HG02885 (cell line): ENCODE results near the gene PARP12.

Source experiments
- ATAC-seq: cut with Tn5 transposase; IDR thresholded peaks from one replicate; pipeline ENCODE4 v1.9.1; 2021; ENCODE audit warnings: mild to moderate bottlenecking; ENCODE audit not compliant: unreplicated experiment, poor library complexity

The PARP12 gene

GRCh38 chr7:139993592-139993991, 69.2 kb downstream of the PARP12 start:
- ATAC-seq: no peak

GRCh38 chr7:139993169-139993568, 69.6 kb downstream of the PARP12 start:
- ATAC-seq: no peak

GRCh38 chr7:139992353-139993044, 70.3 kb downstream of the PARP12 start:
- no peak for ATAC-seq

- no peak for ATAC-seq
Measured at GRCh38 chr7:139991911-139992310, 70.8 kb downstream of the PARP12 start.

- ATAC-seq: no peak
Measured at GRCh38 chr7:139991269-139991666, 71.5 kb downstream of the PARP12 start.

DNA sequence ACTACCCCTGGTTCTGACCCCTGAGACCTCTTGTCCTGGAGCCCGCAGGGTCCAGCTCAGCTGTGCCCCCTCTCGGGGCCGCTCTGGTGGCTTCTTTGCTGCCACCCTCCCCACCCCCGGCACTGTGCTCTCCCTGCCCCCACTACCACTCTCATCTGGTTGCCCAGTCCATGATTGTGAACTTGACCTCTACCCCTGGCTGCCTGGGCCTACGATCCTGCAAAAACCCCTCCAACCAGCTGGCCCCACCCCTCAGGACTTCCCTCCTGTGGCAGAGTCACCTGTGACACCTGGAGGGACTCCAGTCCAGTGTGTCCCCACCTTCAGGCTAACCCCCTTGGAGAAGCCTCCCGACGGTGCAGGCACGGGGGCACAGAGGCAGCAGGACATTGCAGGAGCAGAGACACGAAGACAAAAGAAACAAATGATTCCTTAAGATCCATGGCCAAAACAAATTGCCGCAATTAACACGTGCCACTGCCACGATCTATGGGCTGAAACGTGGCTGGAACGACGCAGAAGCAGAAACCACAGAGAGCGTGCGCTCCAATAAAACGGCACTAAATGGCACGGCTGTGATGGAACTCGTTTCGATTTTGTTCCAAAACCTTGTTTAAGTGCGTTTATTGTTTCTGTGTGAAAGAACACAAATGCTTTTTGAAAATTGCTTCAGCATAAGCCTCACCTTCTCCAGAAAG, 72.0 kb downstream of the PARP12 start:
- no peak for ATAC-seq

GRCh38 chr7:139990142-139990535, 72.6 kb downstream of the PARP12 start:
- no peak for ATAC-seq

DNA sequence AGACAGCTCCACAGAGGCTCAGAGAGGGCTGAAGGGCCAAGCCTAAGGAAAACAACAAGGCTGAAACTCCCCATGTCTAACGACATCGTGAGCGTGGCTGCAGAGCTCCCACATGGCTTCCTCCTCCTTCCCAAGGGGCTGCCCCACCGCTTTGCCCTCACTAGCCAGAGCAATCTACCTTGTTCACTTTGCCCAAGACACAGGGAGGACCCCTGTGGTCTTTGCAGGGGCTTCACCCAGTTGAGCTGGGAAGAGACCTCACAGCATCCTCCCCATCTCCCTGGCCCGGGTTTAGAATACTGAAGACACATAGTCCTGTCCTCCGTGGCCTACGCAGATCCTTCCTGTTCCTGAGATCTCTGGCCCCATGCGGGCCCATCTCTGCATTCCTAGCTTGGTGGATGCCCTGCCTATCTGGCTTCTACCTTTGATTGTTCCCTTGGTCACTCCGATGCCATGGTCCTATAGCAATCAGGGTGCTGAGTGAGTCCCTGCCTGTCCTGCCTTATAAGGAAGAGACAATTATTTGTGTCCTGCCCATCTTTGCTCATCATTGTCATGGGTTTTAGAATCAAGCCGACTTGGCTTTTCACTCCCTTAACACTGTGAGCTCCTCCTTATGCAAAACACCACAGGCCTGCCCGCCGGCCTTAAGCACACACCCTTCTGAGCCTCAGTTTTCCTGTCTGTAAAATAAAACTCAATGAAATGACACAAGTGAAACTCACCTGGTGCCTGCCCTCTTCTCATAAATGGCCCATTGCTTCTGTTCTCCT, 73.2 kb downstream of the PARP12 start:
- no peak for ATAC-seq

DNA sequence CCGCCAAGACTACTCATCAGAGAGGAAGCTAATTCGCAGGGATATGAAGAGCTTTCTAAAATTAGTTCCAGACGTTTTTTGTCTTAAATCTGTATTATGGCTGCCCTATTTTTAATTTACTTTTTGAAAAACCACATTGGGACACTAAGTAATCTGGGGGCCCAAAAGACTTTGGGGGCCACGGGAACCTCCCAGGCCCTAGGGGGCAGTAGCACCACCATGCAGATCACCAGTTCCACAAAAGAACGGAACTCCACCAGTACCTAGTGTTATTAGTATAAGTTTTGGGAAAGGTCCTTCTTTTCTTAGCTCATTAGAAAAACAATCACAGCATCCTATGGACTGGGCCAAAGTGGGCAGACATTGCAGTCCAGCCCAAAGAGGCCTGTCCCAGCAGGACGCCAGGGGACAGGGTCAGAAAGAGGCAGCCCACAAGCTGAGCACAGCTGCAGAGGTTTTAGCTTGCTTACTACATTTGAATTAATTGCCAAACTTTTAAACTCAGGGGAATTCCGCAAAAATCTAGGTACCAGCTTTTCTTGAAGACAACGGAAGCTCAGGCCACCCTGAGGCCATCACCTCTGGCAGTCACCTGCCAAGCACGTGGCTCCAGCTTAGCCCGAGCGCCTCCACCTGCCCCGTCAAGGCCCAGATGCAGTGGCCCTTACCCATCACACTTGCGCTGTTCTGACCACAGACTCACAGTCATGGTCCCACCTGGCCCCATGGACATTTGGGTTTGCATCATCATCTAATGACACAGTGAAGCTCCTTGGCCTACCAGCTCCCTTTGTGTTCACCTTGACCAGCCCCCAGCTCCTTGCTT, 74.8 kb downstream of the PARP12 start:
- ATAC-seq: no peak

GRCh38 chr7:139985811-139986210, 76.9 kb downstream of the PARP12 start:
- no peak for ATAC-seq

- ATAC-seq: no peak
Measured at GRCh38 chr7:139984642-139985539, 77.9 kb downstream of the PARP12 start.

- no peak for ATAC-seq
Measured at GRCh38 chr7:139982927-139983920, 79.5 kb downstream of the PARP12 start.

DNA sequence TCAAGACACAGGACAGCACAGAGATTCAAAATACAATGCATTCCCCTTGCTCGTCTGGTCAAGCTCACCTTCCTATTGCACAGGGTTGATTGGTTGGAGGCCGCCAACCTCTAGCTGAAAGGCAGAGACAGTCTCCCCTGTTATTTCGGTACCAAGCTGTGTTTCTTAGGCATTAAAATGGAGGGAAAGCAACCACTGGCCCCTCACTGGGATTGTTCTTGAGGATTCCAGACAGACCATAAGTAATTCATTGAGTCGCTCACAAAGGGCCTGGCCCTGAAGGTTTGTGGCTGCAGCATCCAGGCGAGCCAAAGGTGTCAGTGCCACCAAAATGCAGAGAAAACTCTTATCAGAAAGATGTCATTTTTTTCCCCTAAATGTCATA, 81.2 kb downstream of the PARP12 start:
- no peak for ATAC-seq

- no peak for ATAC-seq
Measured at GRCh38 chr7:139976838-139977656, 85.7 kb downstream of the PARP12 start.

- ATAC-seq: no peak
Measured at GRCh38 chr7:139976055-139976837, 86.5 kb downstream of the PARP12 start.

DNA sequence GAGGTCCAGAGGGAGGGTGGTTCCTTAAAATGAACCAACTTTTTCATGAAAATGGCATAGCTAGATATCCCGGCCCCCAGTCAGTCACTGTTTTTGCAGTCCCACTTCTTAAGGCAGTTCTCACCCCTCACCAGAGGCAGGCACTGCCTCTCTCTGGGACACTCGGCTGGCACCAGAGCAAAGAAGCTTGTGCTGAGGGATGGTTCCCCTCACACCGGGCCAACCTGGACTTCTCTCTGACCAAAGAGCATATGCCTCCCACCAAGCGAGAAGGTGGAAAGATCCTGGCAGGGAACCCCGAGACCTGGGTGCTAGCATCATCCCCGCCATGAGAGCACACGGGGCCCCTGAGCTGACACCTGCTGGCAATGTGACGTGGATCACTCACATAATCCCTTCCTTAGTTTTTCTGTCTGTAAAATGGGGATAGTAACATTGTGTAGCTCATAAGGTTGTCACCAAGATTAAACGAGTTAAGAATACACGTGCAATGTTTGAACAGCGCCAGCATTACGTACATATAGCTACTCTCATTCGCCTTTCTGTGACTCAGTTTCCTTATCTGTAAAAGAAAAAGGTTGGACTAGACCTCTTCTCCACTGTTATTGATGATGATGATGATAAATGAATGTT, 88.5 kb downstream of the PARP12 start:
- ATAC-seq: no peak
